ENCODE data around the gene RELN. TPM values are rescaled to one million over a fixed set of nuclear protein-coding genes. Genes with fewer than 3 reads are reported as not detected.

The RELN gene
- total and polyA plus RNA-seq, 9 of the 15 experiments (the other 6 are each of a cell fraction or from before 2014, with no cell fraction given) = 12.9 to 43.2 (median 18.1) TPM

- TF ChIP-seq NFYB (IDR thresholded peaks at IDR 0.05; ENCODE audit: extremely low read depth, insufficient read length) (no peak), ZHX1 (conservative IDR thresholded peaks at IDR 0.05; ENCODE audit: low read length) (no peak), ZNF778 (CRISPR knock-in tag; IDR thresholded peaks at IDR 0.05) (no peak), RAD21 (CRISPR knock-in tag; conservative IDR thresholded peaks at IDR 0.05 in 1 of 2, IDR thresholded peaks at IDR 0.05 in 1 of 2) (no peak), ELK1 (CRISPR knock-in tag; IDR thresholded peaks at IDR 0.05) (no peak), TRIM25 (IDR thresholded peaks at IDR 0.05; ENCODE audit: borderline replicate concordance) (no peak), C11orf30 (IDR thresholded peaks at IDR 0.05; ENCODE audit: low read depth) (no peak), CBFA2T2 (conservative IDR thresholded peaks at IDR 0.05) (peak; percentile 42), TCF3 (CRISPR knock-in tag; IDR thresholded peaks at IDR 0.05) (0 out of 2 replicates have a peak, but pooled peaks have one; percentile 6), GATAD2B (IDR thresholded peaks at IDR 0.05; ENCODE audit: borderline replicate concordance) (no peak), STAT5B (CRISPR knock-in tag; IDR thresholded peaks at IDR 0.05) (no peak), CTCF (IDR thresholded peaks at IDR 0.05 in 2 of 3, conservative IDR thresholded peaks at IDR 0.05 in 1 of 3; ENCODE audit: insufficient read depth in 2 of 3, low read depth in 1 of 3, low read length in 3 of 3) (no peak), ZNF518B (CRISPR knock-in tag; IDR thresholded peaks at IDR 0.05) (no peak)
Observed at GRCh38 chr7:103564416-103564815, 425.0 kb downstream of the RELN start (continued).
